Right cardiac atrium (tissue), 5 donors: ENCODE results near the gene NSRP1. TPM values are rescaled to one million over a fixed set of nuclear protein-coding genes. Genes with fewer than 3 reads are reported as not detected.

Experiments
- ATAC-seq, 2 donors: fragments of 200-7000 bp; cut with Tn5 transposase; one replicate each; pipeline versions ENCODE4 v1.8.0 to v1.9.1; 2020; ENCODE audit warnings: moderate library complexity in 2 of 2, mild to moderate bottlenecking in 1 of 2
- DNase-seq, 3 donors: peaks; one replicate each; pipeline ENCODE4 v3.0.0-alpha.2; 2020
- H3K27ac ChIP-seq: one replicate; pipeline ENCODE4 v1.5.1; 2013; ENCODE audit warnings: mild to moderate bottlenecking, low read length, control low read depth, moderate library complexity
- H3K27me3 ChIP-seq: one replicate; pipeline ENCODE4 v1.6.1; 2013; ENCODE audit not compliant: control insufficient read depth, insufficient read depth
- H3K4me1 ChIP-seq: one replicate; pipeline ENCODE4 v1.6.1; 2013; ENCODE audit warnings: low read length; ENCODE audit not compliant: control insufficient read depth, insufficient read depth
- H3K4me3 ChIP-seq: one replicate; pipeline ENCODE4 v1.5.1; 2013; ENCODE audit warnings: low read length, control low read depth
- H3K9me3 ChIP-seq: one replicate; pipeline ENCODE4 v1.6.1; 2013; ENCODE audit warnings: low read length; ENCODE audit not compliant: control insufficient read depth
- WGBS: extraction: QIAGEN DNeasy Blood & Tissue Kit; methylation state at CpG from one replicate; pipeline ENCODE4 v1.1.7; 2013; 5-methylcytosine and 5-hydroxymethylcytosine counted together
- intact Hi-C, 4 donors: fragments of 100-400 bp; cut with DNase I; formaldehyde crosslinking; loops; one replicate each; pipeline versions ENCODE4 v1.11.0 to v1.14.0; 2022 to 2023
- microRNA-seq, 2 donors: library from miRNA; unstranded; fragments of <30 nt; microRNA quantifications; one replicate each; pipeline ENCODE4 v1.2.0, GENCODE V29; 2020 to 2021
- polyA plus RNA-seq: library from polyadenylated mRNA; stranded (reverse); fragments of 200-250 nt; gene quantifications from one replicate; pipeline ENCODE4 v1.2.3, GENCODE V29; 2013
- total RNA-seq, 4 donors: library from RNA; stranded (reverse); fragmentation: NEBNext Ultra II Directional; extraction: Animal tissue kit (Norgen Biotek cat#: 25700); gene quantifications; one replicate each; pipeline ENCODE4 v1.2.1, GENCODE V29; 2021
- donor health status: healthy with polysubstance abuse.
- donor health status: DM: no; HTN: yes; CAD: no.
- donor health status: DM: no; HTN: no; CAD: no.
- donor health status: DM: no; HTN: yes; CAD: no; lungs with severe emphysema.
- donor health status: DM: yes; HTN: yes; CAD: no.

The NSRP1 gene
- total and polyA plus RNA-seq, 5 donors, result 23.0 to 29.9 (median 26.1) TPM

GRCh38 chr17:30232824-30233427 is 116.3 kb downstream of the NSRP1 start:
- WGBS, result 82% methylated on average over 11 of the region's 11 CpGs
- intact Hi-C loops, result no loop called here
- no peak overlapping the region for H3K4me3 ChIP-seq
- H3K27me3 ChIP-seq, result no peaks in the 10 kb centered on the region
- DNase-seq (no peak), ATAC-seq (no peak)
- peaks cover 7% of the 10 kb centered on the region for H3K4me1 ChIP-seq
- H3K9me3 ChIP-seq, result no peaks in the 10 kb centered on the region
- no peak overlapping the region for H3K27ac ChIP-seq

- 88% methylated on average over 6 of the region's 6 CpGs for WGBS
- no peaks in the 10 kb centered on the region for H3K9me3 ChIP-seq
- DNase-seq (no peak), ATAC-seq (no peak)
- H3K27ac ChIP-seq, result no peak overlapping the region
- no peak overlapping the region for H3K4me3 ChIP-seq
- intact Hi-C loops, result no loop called here
- H3K4me1 ChIP-seq, result peaks cover 7% of the 10 kb centered on the region
- H3K27me3 ChIP-seq, result no peaks in the 10 kb centered on the region
Observed at GRCh38 chr17:30234296-30234695, 117.7 kb downstream of the NSRP1 start.

DNA sequence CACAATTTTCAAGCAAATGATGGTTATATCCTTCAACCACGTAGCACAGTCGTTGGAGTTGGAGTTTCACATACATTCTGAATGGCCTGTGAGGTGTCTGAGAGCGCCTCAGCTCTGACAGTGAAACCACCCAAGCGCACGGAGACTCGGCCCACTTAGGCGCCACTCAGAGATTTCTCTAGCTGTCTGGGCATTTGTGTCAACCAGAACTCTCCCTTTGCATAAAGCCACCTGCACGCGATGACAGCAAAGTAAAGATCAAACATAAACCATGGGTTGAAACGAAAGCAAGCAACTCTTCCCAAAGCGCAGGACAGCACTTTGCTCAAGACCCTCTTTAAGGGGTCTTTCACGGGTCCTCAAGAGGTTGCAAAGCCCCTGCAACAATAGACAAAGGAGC is 118.3 kb downstream of the NSRP1 start:
- H3K4me1 ChIP-seq, result peaks cover 7% of the 10 kb centered on the region
- 25% methylated on average over 12 of the region's 12 CpGs for WGBS
- no peak overlapping the region for H3K27ac ChIP-seq
- intact Hi-C loops, result no loop called here
- H3K27me3 ChIP-seq, result no peaks in the 10 kb centered on the region
- no peaks in the 10 kb centered on the region for H3K9me3 ChIP-seq
- ATAC-seq (no peak), DNase-seq (no peak)
- H3K4me3 ChIP-seq, result peak overlapping the region; percentile 56

GRCh38 chr17:30235386-30236296 is 119.0 kb downstream of the NSRP1 start, which contains the start of gene SLC6A4:
Gene SLC6A4, minus strand, starts transcription at chr17:30235697. Its CDS starts 13,739 bp downstream, at chr17:30221958.
- Histone ChIP-seq H3K4me3 (peak within 1 kb of the TSS; percentile 56), H3K27ac (no peak within 1 kb of the TSS), H3K27me3 (no peaks in the 10 kb centered on the region), H3K4me1 (peaks cover 7% of the 10 kb centered on the region), H3K9me3 (no peaks in the 10 kb centered on the region)
- WGBS, result 3% methylated on average over 82 of the region's 82 CpGs
- intact Hi-C loops, result no loop called here
- peak in 2 of 3 donors; percentile 60 to 75 for DNase-seq
- ATAC-seq, result peak; percentile 44 to 56

Small RNAs within 50 kb of the gene (microRNA-seq; reads per million reads assigned to microRNA genes)
- gene MIR423, result 0 reads per million in 2 donors

Other genes starting within 250 kb of the NSRP1 start
- 10 to 100 TPM; 37.3 to 43.5 (median 38.0) TPM for gene SSH2, start 186.6 kb upstream of the NSRP1 start, total RNA-seq
- 18.8 TPM for gene SSH2, start 186.6 kb upstream of the NSRP1 start, polyA plus RNA-seq
- gene EFCAB5, start 175.2 kb upstream of the NSRP1 start, total RNA-seq, result 1 to 10 TPM in 1 of 4 donors, under 1 TPM in 2, not detected in 1; 0.43 to 1.1 (median 0.47) TPM
- 0.18 TPM for gene EFCAB5, start 175.2 kb upstream of the NSRP1 start, polyA plus RNA-seq
- gene SLC6A4, start 118.9 kb downstream of the NSRP1 start, total RNA-seq, result 1 to 10 TPM in 3 of 4 donors, under 1 TPM in 1; 0.19 to 3.3 (median 1.1) TPM
- gene SLC6A4, start 118.9 kb downstream of the NSRP1 start, polyA plus RNA-seq, result 1.2 TPM
- gene BLMH, start 175.1 kb downstream of the NSRP1 start, total RNA-seq, result 10 to 100 TPM; 14.6 to 20.6 (median 17.3) TPM
- gene BLMH, start 175.1 kb downstream of the NSRP1 start, polyA plus RNA-seq, result 11.1 TPM
- gene TMIGD1, start 217.2 kb downstream of the NSRP1 start, total RNA-seq, result not detected
- not detected for gene TMIGD1, start 217.2 kb downstream of the NSRP1 start, polyA plus RNA-seq